GM20000 (cell line): ENCODE results near the gene PA2G4.
"Not testable (repeated sequence)": the region's sequence is repeated elsewhere in the genome, so short reads cannot be mapped to it uniquely, and the experiment has no call there.

Source experiments
- DNase-seq: peaks from one replicate; pipeline ENCODE4 v3.0.0; 2012; ENCODE audit warnings: low spot score
- TF ChIP-seq, protein P1 (sequence below): IDR thresholded peaks from 2 replicates; pipeline ENCODE4 v1.5.1; 2012; ENCODE audit warnings: mild to moderate bottlenecking, control low read depth; ENCODE audit errors: extremely low read depth, missing control alignments

The PA2G4 gene

GRCh38 chr12:56155256-56155845, 51.0 kb downstream of the PA2G4 start:
- DNase-seq, result no peak
- TF ChIP-seq, protein P1, sequence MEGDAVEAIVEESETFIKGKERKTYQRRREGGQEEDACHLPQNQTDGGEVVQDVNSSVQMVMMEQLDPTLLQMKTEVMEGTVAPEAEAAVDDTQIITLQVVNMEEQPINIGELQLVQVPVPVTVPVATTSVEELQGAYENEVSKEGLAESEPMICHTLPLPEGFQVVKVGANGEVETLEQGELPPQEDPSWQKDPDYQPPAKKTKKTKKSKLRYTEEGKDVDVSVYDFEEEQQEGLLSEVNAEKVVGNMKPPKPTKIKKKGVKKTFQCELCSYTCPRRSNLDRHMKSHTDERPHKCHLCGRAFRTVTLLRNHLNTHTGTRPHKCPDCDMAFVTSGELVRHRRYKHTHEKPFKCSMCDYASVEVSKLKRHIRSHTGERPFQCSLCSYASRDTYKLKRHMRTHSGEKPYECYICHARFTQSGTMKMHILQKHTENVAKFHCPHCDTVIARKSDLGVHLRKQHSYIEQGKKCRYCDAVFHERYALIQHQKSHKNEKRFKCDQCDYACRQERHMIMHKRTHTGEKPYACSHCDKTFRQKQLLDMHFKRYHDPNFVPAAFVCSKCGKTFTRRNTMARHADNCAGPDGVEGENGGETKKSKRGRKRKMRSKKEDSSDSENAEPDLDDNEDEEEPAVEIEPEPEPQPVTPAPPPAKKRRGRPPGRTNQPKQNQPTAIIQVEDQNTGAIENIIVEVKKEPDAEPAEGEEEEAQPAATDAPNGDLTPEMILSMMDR, result no peak

DNA sequence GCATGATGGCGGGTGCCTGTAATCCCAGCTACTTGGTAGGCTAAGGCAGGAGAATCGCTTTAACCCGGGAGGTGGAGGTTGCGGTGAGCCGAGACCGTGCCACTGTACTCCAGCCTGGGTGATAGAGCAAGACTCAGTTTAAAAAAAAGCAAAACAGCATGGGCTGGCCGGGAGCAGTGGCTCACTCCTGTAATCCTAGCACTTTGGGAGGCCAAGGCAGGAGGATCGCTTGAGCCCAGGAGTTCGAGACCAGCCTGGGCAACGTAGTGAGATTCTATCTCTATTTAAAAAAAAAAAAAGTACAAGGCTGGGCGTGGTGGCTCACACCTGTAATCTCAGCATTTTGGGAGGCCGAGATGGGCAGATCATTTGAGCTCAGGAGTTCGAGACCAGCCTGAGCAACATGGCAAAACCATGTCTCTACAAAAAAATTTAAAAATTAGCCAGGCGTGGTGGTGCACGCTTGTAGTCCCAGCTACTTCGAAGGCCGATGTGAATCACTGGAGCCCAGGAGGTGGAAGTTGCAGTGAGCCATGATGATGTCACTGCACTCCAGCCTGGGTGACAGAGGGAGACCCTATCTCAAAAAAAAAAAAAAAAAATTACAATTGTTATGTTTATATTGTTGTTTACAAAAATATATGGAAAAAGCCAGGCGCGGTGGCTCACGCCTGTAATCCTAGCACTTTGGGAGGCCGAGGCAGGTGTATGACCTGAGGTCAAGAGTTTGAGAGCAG, 52.3 kb downstream of the PA2G4 start:
- not testable (repeated sequence) for DNase-seq

DNA sequence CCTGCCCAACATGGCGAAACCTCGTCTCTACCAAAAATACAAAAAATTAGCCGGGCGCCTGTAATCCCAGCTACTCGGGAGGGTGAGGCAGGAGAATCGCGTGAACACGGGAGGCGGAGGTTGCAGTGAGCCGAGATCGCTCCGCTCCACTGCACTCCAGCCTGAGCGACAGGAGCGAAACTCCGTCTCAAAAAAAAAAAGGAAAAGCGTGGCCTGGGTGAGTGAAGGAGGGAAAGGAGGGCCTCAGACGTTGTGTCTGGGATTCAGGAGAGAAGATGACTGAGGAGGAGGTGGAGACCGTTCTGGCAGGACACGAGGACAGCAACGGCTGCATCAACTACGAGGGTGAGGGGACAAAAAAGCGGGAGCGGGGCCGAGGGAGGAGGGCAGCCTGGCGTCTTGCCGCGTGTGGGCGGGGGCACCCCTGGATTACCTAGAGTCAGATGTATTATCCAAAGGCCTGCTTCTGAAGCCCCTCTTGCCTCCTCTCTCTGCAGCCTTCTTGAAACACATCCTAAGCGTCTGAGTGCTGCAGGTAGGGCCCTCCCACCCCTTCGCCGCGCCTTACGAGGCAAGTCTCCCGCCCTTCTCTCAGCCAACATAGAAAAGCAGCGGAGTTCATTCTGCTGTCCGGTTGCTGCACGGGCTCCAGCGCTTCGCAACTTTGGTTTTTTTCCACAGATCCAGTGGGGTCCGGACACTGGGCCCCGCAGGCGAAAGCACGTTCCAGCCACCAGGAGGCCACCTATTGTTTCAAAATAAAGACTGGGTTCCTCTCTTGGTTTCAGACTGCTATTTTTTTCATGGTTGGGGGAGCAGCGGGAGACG, 53.1 kb downstream of the PA2G4 start:
- TF ChIP-seq, protein P1, result peak; percentile 26

DNA sequence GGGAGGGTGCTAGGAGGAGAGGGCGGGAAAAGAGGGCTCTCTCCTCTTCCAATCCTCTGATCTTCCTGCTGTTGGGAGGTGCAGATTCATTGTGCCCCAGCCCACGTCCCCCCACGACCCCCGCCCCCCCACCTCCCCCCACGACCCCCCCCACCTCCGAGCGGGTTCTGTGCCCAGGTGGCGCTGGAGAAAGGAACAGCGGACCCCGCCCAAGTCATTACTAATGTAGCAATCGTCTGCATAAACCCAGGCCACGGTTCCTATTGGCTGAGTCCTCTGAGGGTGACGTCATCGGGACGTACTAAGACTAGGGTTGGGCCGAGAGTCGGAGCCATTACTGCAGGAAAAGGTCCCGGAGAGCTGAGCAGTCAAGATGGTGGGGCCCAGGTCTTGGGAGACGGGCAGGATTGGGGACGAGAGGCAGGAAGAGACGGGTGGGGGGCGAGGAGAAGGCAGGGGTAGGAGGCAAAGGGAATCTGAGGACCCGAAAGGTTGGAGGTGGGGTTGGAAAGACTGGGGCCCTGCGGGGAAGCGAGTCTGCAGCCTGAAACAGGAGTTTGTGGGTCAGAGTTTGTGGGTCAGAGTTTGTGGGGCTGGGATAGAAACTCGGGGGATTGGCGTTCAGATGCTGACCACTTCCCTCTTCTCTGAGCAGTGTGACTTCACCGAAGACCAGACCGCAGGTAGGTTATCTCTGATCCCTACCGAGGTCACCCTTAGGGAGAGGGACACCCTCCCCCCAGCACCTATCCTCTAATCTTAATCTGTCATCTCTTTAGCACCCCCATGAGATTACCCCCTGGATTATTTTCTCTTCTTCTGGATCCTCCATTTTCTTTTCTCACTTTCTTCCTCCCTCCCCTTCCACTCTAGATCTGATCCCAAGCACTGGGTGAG, 53.9 kb downstream of the PA2G4 start, which contains the start of gene MYL6:
TSS of gene MYL6 (plus strand) at position 331 of the 897 bp plus-strand sequence. CDS start at position 374, 43 bp downstream.
- peak; percentile 91 for DNase-seq
- TF ChIP-seq, protein P1, result no peak

More for the DNA sequence above, 53.1 kb downstream of the PA2G4 start:
- DNase-seq, result peak; percentile 75

DNA sequence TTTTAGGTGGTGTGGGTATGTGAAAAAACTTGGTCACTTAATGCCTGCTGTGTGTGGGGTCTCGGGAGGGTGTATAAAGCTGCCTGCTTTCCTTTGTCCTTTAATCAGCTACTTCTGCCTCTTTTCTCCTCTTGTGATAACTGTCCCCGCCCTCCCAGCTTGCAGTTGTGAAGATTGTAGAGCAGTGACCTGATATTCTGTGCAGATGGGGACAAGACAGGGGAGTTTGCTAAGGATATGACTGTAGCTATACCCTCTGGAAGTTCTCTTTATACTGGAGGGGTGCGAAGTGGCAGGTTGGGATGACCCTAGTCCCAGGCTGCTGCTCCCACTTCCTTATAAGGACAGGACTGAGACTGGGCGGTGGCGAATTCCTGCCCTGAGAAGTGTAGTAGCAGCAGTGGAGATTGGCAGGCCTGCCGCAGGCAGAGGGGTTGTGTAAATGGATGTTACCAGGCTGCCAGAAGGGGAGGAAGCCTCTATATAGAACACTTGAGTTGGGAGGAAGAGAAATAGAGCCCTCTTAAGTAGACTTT, 54.6 kb downstream of the PA2G4 start:
- TF ChIP-seq, protein P1, result no peak
- peak; percentile 34 for DNase-seq

- TF ChIP-seq, protein P1, result no peak
- no peak for DNase-seq
Observed at GRCh38 chr12:56159482-56160192, 55.3 kb downstream of the PA2G4 start.
